SW 1271 (cell line): ENCODE results near the gene SENP5.
"Not testable (repeated sequence)": the region's sequence is repeated elsewhere in the genome, so short reads cannot be mapped to it uniquely, and the experiment has no call there.

Experiments
- DNase-seq, 2 experiments: peaks; one replicate each; lab custom pipeline; 2025; lab: John Stamatoyannopoulos, UW

The SENP5 gene

DNA sequence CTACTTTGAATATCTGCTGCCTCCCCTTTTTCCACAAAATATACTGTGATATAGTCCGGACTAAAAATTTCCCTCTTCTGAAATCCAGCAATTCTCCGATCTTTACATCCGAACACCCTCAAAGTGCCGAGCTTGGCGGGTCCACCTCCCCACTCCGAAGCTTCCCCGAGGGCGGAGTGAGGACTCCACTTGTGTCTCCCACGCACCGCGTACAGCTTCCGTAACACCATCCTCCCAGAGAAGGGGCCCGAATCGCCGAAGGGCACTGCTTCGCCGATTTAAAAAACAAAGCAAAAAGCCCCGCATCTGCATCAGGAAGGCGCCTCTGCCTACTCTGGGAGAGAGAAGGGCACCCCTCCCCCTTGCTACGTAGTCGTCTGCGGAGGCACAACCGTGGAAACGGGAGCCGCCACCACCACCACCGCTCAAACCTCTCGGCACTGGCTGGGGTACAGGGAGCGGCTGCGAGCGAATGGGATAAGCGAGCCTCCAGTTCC is 74.1 kb downstream of the SENP5 start:
- DNase-seq, result peak in 1 of 2 experiments; percentile 43

DNA sequence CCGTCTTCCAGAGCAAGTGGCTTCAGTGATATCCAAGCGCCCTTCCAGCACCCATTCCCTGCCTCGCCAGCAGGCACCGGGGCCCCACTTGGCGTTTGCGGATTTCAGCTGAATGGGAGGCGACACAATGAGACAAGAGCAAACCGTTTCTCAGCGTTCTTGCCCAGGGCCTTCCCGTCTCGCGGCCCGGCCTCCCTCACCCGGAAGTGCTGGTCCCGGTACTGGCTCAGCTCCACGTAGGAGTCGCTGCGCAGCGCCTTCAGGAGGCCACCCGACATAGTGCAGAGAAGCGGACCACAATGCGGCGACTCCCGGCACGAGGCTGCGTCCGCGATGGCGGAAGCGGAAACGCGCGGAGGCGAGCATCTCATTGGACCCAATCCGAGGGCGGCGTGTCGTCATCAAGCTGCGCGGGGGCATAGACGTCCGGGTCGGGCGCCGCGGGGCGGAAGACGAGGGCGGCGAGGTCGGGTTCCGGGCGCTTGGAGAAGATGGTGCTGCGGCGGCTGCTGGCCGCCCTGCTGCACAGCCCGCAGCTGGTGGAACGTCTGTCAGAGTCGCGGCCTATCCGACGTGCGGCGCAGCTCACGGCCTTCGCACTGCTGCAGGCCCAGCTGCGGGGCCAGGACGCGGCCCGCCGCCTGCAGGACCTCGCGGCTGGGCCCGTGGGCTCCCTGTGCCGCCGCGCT is 74.7 kb downstream of the SENP5 start, which contains the start of gene NCBP2:
TSS of gene NCBP2 (minus strand) at position 303 of the 689 bp plus-strand sequence. CDS start at position 278, 25 bp downstream.
- peak; percentile 91 to 94 for DNase-seq

DNA sequence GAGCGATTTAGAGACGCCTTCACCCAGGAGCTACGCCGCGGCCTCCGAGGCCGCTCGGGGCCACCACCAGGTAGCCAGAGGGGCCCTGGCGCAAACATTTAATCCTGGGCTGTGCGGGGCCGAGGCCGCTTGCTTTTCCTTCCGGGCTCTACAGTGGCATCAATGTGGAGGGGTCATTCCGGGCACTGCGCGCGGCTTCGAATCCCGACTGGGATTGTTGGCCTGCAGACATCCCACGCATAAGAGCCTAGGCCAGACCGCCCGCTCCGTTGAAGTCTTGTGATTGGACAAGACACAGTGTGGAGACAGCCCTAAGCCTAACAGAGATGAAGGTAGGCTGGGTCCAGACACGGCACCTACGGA is 75.2 kb downstream of the SENP5 start:
- no peak for DNase-seq

DNA sequence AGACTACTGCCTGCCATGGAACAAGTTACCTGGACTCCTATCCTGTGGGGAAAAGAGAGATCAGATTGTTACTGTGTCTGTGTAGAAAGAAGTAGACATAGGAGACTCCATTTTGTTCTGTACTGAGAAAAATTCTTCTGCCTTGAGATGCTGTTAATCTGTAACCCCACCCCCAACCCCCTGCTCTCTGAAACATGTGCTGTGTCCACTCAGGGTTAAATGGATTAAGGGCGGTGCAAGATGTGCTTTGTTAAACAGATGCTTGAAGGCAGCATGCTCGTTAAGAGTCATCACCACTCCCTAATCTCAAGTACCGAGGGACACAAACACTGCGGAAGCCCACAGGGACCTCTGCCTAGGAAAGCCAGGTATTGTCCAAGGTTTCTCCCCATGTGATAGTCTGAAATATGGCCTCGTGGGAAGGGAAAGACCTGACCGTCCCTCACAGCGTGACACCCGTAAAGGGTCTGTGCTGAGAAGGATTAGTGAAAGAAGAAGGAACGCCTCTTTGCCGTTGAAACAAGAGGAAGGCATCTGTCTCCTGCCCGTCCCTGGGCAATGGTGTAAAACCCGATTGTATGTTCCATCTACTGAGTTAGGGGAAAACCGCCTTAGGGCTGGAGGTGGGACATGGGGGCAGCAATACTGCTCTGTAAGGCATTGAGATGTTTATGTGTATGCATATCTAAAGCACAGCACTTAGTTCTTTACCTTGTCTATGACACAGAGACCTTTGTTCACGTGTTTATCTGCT is 76.5 kb downstream of the SENP5 start:
- DNase-seq, result not testable (repeated sequence)

DNA sequence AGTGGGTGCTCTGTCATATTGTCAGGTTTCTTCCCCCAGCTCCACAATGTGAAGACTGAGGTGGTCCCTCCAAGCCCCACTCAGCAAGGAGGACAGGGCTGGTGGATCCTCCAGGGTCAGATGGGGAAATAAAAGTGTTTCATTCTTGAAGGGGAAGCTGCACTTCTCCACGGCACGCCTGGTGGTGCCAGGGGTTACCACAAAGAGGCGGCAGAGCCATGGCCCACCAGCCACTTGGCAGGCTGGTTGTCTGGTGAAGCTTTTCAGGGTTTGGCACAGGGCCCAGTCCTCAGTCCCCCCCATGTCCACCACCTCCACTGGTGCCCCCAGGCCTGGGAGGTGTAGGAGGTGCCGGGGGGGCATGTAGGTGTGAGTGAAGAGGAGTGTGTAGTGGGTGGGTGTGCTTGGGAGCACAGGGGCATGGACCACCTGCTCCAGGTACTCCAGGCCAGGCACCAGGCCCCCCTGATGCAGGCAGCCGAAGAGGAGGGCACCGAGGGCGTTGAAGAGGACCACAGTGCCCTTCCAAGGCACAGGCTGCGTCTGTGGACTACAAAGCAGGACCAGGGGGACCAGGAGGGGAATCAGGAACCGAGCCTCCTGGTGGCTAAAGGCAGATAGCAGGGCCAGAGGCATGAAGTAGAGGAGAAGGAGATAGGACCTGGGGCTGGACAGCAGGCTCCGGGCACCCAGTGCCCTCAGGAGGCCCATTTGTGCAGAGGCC is 79.6 kb downstream of the SENP5 start:
- DNase-seq, result no peak

DNA sequence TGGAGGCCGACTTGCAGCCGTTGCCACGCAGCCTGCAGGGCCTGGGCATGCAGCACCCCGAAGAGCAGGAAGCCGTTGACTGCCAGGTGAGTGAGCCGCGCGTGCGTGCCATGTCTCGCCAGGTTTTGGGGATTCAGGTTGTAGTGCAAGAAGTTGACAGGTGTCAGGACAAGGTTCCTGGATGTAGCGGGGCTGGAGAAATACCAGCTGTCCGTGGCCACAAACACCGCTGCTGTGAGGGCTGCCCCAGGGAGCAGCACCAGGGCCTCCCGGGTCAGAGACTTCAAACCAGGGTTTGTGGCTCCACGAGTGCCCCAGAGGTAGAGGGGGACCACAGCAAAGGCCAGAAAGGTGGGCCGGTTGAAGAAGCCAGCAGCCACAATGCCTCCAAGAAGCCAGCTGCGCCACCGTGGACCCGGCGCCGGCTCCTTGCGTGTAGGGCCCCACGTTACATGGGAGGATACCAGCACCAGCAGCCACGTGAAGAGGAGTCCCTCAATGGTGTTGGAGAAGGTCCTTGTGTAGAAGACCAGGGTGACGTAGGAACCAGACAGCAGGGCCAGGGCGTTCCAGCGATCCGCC is 80.2 kb downstream of the SENP5 start:
- no peak for DNase-seq

DNA sequence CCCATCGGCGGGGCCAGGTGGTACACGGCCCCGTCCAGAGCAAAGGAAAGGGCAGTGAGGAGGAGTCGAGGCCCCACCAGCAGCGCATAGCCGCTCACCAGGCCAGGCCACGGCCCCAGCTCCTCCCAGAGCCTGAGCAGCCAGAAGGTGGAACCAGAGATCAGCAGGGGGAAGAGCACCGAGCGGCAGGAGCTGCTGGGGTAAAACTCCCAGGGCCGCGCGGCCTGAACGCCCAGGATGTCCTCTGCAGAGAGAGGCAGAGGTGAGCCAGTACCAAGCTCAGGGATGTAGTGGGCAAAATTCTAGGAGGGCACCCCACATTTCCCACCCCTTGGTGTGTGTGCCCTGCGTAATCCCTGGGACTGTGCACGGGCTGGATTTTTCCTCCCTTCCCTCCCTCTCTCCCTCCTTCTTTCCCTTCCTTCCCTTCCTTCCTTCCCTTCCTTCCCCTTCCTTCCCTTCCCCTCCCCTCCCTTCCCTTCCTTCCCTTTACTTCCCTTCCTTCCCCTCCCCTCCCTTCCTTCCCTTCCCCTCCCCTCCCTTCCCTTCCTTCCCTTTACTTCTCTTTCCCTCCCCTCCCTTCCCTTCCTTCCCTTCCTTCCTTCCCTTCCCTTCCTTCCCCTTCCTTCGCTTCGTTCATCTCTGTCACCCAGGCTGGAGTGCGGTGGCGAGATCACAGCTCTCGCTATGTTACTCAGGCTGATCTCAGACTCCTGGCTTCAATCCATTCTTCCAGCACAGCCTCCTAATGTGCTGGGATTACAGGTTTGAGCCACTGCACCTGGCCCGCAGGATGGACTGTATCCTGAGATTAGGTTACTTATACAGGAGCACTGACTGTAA is 80.9 kb downstream of the SENP5 start:
- no peak for DNase-seq

DNA sequence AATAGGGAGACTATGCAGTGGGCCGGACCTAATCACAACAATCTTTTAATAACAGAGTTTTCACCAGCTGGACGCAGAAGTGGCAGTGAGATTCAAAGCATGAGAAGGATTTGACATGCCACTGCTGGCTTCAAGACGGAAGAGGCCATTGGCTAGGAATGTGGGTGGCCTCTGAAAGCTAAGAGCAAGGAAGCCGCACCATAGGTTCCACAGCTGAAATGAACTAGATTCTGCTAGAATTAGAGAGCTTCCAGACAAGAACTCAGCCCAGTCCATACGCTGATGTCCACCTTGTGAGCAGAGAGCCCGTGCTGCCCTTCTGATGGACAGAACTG is 81.5 kb downstream of the SENP5 start:
- DNase-seq, result no peak

DNA sequence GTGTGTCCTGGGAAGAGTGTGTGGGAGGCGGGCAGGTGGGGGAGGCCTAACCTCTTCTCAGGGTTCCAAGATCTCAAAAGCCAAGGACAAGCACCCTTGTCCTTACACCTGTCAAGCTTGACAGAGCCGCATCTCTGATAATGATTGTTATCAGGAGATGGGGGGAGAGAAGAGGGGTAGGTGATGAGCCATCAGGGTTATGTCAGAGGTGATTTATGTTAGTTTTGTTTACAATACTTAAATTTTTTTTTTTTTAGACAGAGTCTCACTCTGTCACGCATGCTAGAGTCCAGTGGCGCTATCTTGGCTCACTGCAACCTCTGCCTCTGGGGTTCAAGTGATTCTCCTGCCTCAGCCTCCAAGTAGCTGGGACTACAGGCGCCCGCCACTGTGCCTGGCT is 82.0 kb downstream of the SENP5 start:
- DNase-seq, result no peak

DNA sequence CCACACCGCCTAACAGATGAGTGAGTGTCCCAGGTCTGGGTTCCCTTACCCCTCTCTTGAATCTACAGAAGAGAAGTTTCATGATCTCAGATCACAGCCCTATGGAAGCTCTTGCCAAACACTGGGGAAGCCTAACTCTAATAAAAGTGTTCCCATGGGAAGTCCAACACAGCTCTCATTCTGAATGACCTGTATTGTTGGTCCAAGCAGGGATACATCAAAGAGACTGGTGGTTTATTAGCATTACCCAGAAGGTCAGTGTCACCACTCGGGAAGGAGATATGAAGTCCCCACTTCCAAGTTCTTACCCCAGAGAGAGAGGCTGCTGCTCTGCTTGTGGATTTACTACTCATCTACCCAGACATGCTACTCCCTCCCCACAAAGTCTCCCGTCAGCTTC is 83.7 kb downstream of the SENP5 start:
- no peak for DNase-seq

DNA sequence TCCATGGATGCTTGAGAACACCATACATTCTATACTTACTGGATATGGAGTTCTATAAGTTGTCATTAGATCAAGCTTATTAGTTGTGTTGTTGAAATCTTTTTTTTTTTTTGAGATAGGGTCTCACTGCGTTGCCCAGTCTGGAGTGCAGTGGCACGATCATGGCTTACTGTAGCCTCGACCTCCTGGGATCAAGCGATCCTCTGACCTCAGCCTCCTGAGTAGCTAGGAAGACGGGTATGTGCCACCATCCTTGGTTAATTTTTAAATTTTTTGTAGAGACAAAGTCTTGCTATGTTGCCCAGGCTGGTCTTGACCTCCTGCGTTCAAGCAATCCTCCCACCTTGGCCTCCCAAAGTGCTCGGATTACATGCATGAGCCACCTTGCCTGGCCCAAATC is 87.1 kb downstream of the SENP5 start:
- no peak for DNase-seq

DNA sequence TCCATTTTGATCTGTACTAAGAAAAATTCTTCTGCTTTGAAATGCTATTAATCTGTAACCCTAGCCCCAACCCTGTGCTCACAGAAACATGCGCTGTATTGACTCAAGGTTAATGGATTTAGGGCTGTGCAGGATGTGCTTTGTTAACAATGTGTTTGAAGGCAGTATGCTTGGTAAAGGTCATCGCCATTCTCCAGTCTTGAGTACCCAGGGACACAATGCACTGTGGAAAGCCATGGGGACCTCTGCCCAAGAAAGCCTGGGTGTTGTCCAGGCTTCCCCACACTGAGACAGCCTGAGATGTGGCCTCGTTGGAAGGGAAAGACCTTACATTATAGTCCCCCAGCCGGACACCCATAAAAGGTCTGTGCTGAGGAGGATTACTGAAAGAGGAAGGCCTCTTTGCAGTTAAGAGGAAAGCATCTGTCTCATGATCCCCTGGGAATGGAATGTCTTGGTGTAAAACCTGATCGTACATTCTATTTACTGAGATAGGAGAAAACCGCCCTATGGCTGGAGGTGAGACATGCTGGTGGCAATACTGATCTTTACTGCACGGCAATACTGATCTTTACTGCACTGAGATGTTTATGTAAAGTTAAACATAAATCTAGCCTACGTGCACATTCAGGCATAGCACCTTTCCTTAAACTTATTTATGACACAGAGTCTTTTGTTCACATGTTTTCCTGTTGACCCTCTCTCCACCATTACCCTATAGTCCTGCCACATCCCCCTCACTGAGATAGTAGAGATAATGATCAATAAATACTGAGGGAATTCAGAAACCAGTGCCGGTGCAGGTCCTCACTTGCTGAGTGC is 94.6 kb downstream of the SENP5 start:
- DNase-seq, result no peak

DNA sequence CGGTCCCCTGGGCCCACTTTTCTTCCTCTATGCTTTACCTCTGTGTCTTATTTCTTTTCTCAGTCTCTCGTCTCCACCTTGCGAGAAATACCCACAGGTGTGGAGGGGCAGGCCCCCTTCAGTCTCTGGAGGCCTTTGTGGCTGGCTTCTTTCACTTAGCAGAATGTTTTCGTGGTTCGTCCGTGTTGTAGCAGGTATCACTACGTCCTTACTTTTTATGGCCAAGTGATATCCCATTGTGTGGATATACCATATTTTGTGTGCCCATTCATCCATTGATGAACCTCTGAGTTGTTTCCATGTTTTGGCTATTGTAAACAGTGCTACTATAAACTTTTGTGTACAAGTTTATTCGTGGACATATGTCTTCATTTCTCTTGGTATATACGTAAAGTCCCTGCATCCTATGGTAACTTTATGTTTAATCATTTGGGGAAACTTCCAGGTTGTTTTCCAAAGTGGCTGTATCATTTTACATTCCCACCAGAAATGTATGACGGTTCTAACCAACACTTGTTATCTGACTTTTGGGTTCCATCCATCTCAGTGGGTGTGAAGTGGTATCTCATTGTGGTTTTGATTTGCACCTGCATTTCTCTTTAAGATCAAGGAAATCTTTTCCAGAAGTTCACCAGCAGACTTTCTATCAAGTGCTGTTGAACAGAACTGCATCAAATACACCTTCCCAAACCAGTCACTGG is 95.4 kb downstream of the SENP5 start:
- no peak for DNase-seq

DNA sequence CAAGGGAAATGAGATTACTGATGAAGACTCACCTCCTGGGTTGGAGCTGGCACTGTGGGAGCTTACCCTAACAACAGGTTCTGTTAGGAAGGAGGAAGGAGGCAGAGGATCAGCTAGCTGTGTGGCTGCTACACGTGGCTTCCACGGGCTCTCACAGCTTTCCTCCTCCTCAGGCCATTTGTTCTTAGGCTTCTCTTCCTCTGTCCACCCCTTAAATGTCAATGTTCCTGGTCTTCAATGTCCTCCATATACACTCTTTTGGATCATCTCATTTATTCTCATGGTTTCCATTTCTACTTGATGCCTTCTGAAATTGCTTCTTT is 95.9 kb downstream of the SENP5 start:
- DNase-seq, result no peak

DNA sequence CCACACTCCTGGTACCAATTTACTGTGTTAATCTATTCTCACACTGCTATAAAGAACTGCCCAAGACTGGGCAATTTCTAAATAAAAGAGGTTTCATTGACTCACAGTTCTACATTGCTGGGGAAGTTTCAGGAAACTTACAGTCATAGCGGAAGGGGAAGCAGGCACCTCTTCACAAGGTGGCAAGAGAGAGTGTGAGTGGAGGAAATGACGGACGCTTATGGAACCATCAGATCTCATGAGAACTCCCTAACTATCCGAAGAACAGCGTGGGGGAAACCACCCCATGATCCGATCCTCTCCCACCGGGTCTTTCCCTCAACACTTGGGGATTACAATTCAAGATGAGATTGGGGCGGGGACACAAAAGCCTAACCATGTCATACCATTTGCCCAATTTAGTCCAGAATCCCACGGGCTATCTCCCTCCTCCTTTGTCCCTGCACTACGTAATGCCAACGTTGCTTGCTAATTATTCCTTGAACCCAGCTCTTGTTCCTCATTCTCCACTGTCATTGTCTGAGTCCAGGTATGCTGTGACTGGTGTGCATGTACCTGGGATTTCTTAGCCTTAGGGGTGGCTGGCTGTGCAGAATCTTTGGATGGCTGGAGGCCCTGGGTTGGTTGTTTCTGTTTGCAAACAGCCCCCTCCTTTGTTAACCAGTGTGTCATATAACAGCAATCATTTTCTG is 97.5 kb downstream of the SENP5 start:
- DNase-seq, result no peak

DNA sequence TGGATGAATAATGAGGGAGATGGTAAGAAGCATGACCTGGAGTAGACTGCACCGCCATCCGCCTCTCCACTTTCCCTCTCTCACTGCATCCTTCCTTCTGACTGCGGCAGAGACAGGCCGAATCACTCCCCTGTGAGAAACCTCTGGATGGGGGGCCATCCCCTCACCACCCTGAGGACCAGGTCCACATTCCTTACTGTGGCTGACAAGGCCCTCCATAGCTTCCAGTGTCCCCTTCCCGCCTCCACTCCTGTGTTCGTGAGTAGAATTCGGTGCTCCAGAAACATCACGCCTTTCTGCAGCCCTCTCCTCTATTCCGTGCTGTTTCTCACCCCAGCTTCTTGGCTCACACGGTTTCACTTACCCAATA is 98.1 kb downstream of the SENP5 start:
- DNase-seq, result no peak

DNA sequence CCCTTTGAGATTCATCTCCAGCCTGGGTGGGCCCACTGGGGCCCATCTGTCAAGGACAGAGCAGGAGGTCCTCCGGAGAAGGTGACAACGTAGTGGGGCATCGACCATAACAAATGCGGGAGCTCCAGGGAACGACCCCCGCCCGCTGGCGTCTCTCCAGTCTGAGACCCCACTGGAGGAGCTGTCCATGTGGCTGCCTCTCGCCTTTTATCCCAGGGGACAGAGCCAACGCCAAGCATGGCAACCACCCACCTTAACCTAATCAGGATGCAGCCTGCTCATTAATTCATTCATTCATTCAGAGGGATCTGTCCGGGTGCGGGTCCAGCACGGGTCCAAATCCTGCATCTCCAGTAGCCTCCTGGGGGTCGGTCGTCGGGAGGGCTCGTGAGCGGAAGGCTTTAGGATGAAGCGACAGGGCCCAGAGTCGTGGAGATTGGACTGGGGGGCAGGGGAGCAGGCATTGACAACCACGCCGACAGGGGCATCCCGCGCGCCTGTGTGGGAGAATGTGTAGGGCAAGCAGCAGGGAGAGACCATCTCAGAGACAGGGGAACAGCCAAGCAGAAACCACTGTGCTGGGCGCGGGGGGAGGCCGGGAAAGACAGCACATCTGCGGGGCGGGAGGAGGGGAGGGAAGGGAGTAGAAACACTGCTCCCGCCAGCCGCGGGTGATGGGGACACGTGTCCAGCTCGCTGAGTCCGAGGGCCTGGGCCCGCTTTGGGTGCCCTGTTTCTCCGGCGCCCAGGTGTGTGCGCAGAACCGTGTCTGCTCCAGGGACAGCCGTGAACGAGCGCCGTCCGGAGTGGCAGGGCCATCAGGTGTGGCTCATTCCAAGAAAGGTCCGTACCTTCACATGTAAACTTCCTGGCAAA is 99.0 kb downstream of the SENP5 start:
- DNase-seq, result no peak

DNA sequence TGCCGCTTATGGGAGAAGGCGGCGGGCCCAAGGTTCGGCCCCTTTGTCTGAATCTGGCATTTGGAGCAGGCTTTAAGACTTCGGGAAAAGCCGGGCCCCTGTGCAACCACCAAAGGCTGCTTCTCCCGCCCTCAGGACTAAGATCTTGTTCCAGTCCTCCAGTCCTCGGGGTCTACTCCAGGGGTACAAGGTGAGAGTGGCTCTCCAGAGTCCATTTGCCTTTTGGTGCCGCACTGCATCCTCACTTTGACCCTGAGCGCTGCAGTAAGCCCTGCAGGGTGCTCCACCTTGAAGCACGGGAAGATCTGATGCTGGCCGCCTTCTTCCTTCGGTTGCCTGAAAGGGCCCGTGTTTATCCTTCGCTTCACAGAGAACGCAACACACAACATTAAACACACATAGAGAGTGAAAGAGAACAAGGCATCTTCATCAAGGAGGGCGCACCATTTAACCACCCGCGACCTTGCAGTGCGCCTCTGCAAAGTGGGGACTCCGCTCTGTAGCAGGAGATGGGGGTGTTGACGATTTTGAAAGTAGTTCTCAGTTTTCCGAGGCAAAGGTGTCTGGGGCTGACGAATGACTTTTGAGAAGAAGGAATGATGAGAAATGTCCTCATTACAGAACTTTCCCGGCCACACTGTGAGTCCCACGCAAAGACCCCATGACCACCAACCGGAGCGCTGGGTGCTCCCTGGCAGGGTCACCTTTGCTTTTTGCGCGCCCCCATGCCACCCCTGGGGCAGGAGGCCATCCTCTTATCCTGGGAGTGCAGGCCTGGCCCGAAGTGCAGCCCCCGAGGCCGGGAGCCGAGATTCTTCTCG is 99.9 kb downstream of the SENP5 start:
- no peak for DNase-seq
